GM21576 (cell line): ENCODE results near the gene CPE.

ENCODE experiments used
- ATAC-seq: cut with Tn5 transposase; IDR thresholded peaks from one replicate; pipeline ENCODE4 v1.9.1; 2021; ENCODE audit warnings: mild to moderate bottlenecking, moderate library complexity; ENCODE audit not compliant: unreplicated experiment

CPE gene

DNA sequence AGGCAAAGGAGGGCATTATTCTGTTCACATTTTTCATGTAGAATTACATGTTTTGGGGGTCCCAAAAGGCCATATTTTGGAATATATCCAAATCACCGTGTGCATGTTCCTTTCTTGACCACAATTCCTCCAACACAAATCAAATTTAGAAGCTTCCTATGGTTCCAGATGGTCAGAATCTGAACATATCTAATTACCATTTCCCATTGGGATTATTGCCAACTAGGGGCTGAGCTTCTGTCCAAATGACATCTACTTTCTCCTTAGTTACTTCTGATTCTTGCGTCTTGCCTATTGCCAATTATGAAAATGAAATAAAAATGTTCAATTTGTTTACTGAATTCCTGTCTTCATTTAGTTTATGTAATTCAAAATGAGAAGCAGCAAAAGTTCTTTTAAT, 163.7 kb downstream of the CPE start:
- no peak for ATAC-seq
